GM20431 (cell line): ENCODE results near the gene DUSP22.
"Not testable (repeated sequence)": the region's sequence is repeated elsewhere in the genome, so short reads cannot be mapped to it uniquely, and the experiment has no call there.

ENCODE experiments used
- in situ Hi-C: fragments of 300-500 bp; cut with MseI, MboI; formaldehyde crosslinking; loops from one replicate; pipeline ENCODE4 v1.15.0; 2020; ENCODE audit warnings: low sequenced_read_pairs; ENCODE audit not compliant: unreplicated experiment

Gene DUSP22

GRCh38 chr6:359261-360035 is 67.2 kb downstream of the DUSP22 start:
- in situ Hi-C loops: no loop called here

- in situ Hi-C loops: no loop called here
Observed at GRCh38 chr6:360349-360748, 68.1 kb downstream of the DUSP22 start.

- in situ Hi-C loops: no loop called here
Observed at GRCh38 chr6:360764-361373, 68.6 kb downstream of the DUSP22 start.

GRCh38 chr6:361411-362132 is 69.3 kb downstream of the DUSP22 start:
- in situ Hi-C loops: no loop called here

GRCh38 chr6:362231-362923 is 70.1 kb downstream of the DUSP22 start:
- in situ Hi-C loops: no loop called here

GRCh38 chr6:362924-363249 is 70.6 kb downstream of the DUSP22 start:
- in situ Hi-C loops: no loop called here

GRCh38 chr6:363291-363690 is 71.0 kb downstream of the DUSP22 start:
- in situ Hi-C loops: no loop called here

- in situ Hi-C loops: no loop called here
Observed at GRCh38 chr6:363909-364308, 71.6 kb downstream of the DUSP22 start.

- in situ Hi-C loops: no loop called here
Observed at GRCh38 chr6:364609-365540, 72.6 kb downstream of the DUSP22 start.

GRCh38 chr6:365835-366234 is 73.5 kb downstream of the DUSP22 start:
- in situ Hi-C loops: no loop called here

- in situ Hi-C loops: no loop called here
Observed at GRCh38 chr6:366389-367297, 74.4 kb downstream of the DUSP22 start.

GRCh38 chr6:367298-367794 is 75.1 kb downstream of the DUSP22 start:
- in situ Hi-C loops: no loop called here

GRCh38 chr6:367891-368630 is 75.8 kb downstream of the DUSP22 start:
- in situ Hi-C loops: no loop called here

GRCh38 chr6:369559-370431 is 77.5 kb downstream of the DUSP22 start:
- in situ Hi-C loops: no loop called here

- in situ Hi-C loops: no loop called here
Observed at GRCh38 chr6:370555-370954, 78.3 kb downstream of the DUSP22 start.

- in situ Hi-C loops: not testable (repeated sequence)
Observed at GRCh38 chr6:371851-372250, 79.6 kb downstream of the DUSP22 start.

- in situ Hi-C loops: no loop called here
Observed at GRCh38 chr6:372336-372911, 80.1 kb downstream of the DUSP22 start.
